Measurements from ENCODE around the gene MDFI.

DNA sequence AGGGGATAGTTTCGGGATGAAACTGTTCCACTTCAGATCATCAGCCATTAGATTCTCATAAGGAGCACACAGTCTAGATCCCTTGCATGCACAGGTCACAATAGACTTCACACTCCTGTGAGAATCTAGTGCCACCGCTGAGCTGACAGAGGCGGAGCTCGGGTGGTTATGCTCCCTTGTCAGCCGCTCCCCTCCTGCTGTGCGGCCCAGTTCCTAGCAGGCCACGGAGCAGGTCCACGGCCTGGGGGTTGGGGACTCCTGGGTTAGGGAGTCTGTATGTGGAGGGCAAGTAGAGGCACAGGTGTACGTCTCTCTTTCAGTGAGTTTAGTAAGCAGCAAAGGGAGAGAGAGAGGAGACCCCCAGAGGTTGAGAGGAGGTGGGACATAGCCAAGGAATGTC, 30.5 kb upstream of the MDFI start:
- TF ChIP-seq CTCF (IDR thresholded peaks at IDR 0.05) (no peak), POLR2A (IDR thresholded peaks at IDR 0.05) (no peak)

Measured in body of pancreas (tissue), 4 donors.